HL-60/S4 treated with retinoic acid at 250 ng/mL for 4 days and 3 days (cell line): ENCODE results near the gene ZNF217.
"Not testable (repeated sequence)": the region's sequence is repeated elsewhere in the genome, so short reads cannot be mapped to it uniquely, and the experiment has no call there.

Experiments used
- in situ Hi-C: fragments of 300-500 bp; cut with MboI; formaldehyde crosslinking; loops from 2 replicates; pipeline ENCODE4 v1.7.0; 2022; ENCODE audit warnings: low sequenced_read_pairs

The ZNF217 gene

DNA sequence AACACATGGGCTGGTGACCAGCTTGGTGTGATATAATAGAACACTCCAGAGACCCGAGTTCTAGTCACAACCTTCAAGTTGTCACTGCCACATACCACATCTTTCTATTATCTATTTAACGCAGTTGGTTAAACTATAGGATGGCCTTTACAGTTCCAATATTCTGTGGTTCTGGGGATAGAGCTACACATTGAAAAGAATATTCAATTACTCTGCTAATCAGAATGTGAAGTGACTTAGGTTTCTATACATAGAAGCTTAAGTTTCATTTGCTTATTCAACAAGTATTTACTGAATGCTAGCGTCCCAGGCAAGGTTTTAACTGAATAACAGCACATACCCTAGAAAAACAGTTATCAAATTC lies 9.1 kb downstream of the ZNF217 start:
- in situ Hi-C loops = not testable (repeated sequence)

- in situ Hi-C loops = not testable (repeated sequence)
Observed at GRCh38 chr20:53583660-53584549, 9.7 kb downstream of the ZNF217 start.

DNA sequence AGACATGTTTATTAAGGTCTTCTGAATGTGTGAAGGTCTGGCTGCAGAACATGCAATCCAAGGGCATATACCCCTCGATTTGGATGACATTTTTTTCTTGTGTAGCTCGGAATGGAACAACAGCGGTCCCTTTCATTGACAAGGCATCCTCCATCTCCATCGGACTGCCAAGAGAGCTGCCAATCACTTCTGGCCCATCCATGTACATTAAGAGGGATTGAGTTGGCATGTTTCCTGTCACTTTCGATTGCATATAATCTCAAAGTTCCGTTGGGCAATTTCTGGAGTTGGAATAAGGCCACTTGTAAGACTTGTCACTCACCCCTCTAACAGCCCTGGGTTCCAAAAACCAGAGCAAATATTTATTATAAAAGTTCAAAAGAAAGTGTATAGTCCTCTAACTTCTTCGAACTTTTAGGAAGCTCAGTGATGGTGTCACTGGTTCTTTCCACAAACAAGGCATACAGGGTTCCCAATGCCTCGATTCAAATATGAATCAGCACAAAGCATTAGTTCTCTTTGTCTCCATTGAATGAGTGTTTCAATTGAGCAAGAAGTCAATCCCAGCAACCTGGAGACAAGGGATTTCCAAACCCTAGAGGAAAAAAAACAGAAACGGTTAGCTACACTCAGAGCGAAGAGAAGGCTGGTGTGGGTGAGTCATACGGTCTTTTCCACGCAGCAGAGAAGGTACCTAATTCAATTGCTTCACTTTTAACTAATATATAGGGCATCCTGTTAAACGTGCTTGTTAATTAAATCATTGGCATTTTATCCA lies 10.9 kb downstream of the ZNF217 start:
- in situ Hi-C loops = no loop called here

DNA sequence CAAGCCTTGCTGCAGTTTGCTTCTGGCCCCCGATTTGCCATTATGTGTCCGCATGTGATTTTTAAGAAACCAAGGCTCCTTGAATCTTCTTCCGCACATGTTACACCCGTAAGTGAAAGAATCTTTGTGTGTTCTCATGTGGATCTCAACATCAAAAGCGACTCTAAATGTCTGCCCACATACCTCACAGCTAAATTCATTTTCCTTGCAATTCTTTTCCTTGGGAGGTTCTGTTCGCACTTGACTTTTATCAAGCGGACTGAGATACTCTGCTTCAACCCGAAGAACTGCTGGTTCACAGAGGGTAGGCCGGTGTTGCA lies 11.4 kb downstream of the ZNF217 start:
- in situ Hi-C loops = no loop called here

GRCh38 chr20:53581444-53582250 lies 12.0 kb downstream of the ZNF217 start:
- in situ Hi-C loops = no loop called here

DNA sequence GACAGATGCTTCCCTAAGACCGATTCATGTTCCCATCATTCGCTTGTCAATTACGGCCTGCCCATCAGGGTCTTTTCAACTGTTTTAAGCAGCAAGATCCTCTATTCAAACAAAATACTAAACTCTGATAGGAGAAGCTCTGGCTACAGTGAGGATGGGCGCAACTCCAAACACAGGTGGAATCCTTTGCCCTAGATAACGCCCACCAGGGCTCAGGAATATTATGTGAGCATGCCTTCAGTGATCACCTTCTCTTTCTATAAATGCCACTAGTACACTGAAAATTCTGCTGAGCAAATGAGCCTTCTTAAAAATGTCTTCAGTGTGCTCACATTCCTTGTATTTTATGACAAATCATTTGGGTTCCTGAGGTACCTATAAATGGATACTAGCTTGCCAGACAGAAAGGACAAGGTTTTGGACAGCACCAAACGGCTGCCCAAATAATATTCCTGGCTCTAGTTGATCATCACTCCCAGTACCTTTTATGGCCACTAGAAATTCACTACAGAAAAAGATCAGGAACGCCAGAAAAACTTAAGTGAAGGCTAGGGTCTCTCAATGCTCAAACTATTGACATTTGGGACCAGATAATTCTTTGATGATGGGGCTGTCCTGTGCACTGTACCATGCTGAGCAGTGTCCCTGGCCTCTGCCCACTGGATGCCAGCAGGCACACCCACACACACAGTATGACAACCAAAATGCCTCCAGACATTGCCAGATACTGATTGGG lies 13.1 kb downstream of the ZNF217 start:
- in situ Hi-C loops = no loop called here

DNA sequence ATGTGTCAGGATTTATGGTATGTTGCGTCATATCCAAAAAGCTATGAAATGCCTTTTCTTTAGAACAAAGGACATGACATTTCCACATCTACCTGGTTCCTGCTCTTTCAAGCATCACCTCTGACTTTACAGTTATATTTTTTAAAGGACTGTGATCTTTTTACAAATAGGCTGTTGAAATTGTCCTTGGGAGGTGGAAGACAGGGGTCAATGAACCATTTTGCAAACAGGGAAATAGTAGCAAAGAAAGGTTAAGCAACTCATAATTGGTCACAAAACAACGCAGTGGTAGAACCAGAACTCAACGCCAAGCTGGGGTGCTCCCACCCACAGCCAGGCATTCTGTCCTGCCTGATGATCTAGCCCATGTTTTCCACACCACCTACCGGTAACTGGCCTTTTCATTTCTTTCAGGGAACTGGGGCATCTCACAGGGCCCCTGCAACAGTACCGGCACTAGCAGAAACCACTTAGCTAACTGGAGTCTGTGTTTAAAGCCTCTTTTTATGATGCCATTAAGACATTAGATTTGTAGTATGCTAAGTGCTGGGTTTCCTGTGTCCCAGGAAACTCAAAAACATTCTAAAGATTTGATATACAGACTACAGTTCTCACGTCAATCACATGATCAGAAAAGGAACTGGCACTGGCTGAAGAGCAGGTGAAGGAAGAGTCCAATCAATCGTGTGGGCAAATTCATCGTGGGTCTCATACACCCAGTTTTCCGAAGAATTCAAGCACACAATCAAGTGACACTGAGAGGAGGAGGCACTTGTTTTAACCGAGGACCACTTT lies 13.9 kb downstream of the ZNF217 start:
- in situ Hi-C loops = loop anchor here (5.0 kb wide), 1 partner anchor 358 kb away; no protein-coding TSS in a partner anchor

GRCh38 chr20:53579266-53579580 lies 14.4 kb downstream of the ZNF217 start:
- in situ Hi-C loops = loop anchor here (5.0 kb wide), 1 partner anchor 358 kb away; no protein-coding TSS in a partner anchor

- in situ Hi-C loops = loop anchor here (5.0 kb wide), 1 partner anchor 359 kb away; no protein-coding TSS in a partner anchor
Observed at GRCh38 chr20:53578492-53579222, 15.0 kb downstream of the ZNF217 start.

GRCh38 chr20:53576586-53577318 lies 16.9 kb downstream of the ZNF217 start:
- in situ Hi-C loops = loop anchor here (5.0 kb wide), 1 partner anchor 361 kb away; no protein-coding TSS in a partner anchor

DNA sequence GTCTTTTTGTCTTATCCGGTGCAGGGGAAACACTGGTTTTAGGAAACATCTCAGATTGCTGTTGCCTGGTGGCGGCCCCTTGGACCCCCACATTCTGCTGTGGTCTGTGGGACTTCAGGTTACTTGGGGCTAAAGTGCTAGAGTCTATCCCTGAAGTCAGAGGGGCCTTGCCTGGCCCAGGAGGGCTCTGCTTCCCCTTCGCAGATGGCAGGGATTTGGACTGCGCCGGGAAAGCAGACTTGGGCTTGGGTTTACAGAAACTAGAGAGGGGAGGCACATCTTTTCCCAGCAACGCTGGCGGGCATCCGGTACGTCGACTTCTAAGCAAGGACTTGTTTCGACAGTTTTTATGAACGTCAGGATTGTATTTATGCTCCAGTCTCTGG lies 17.5 kb downstream of the ZNF217 start:
- in situ Hi-C loops = loop anchor here (5.0 kb wide), 1 partner anchor 361 kb away; no protein-coding TSS in a partner anchor

GRCh38 chr20:53575481-53576194 lies 18.0 kb downstream of the ZNF217 start:
- in situ Hi-C loops = loop anchor here (5.0 kb wide), 1 partner anchor 362 kb away; no protein-coding TSS in a partner anchor

DNA sequence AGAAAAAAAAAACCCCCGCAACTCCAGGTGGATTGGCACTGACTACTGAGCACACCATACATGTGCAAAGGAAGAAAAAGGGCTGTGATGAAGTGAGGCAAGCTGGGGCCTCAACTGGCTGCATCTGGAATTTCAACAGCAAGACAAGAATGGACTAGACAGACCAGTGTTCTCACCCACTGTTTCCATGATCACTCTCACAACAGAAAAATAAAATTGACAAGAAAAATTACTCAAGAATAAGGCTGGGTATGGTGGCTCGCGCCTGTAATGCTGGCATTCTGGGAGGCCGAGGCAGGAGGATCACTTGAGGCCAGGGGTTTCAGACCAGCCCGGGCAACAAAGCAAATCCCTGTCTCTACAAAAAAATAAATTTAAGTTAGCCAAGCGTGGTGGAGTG lies 18.8 kb downstream of the ZNF217 start:
- in situ Hi-C loops = loop anchor here (5.0 to 25.0 kb wide), 2 partner anchors 362 to 612 kb away; no protein-coding TSS in a partner anchor

DNA sequence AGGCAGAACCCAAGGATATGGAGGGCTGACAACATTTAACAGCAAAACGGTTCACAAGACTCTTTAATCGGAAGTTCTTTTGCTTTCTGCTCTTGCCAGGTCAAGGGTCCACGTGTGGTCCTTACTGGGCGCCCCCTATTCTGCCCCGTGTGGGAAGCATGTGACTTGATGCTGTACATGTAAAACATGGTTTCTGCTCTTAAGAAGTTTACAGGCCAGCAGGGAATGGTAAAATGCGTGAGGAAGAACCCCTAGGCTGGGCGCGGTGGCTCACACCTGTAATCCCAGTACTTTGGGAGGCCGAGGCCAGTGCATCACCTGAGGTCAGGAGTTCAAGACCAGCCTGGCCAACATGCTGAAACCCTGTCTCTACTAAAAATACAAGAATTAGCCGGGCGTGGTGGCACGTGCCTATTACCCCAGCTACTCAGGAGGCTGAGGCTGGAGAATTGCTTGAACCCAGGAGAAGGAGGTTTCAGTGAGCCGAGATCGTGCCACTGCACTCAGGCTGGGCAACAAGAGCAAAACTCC lies 19.3 kb downstream of the ZNF217 start:
- in situ Hi-C loops = loop anchor here (25.0 kb wide), 1 partner anchor 613 kb away; no protein-coding TSS in a partner anchor

DNA sequence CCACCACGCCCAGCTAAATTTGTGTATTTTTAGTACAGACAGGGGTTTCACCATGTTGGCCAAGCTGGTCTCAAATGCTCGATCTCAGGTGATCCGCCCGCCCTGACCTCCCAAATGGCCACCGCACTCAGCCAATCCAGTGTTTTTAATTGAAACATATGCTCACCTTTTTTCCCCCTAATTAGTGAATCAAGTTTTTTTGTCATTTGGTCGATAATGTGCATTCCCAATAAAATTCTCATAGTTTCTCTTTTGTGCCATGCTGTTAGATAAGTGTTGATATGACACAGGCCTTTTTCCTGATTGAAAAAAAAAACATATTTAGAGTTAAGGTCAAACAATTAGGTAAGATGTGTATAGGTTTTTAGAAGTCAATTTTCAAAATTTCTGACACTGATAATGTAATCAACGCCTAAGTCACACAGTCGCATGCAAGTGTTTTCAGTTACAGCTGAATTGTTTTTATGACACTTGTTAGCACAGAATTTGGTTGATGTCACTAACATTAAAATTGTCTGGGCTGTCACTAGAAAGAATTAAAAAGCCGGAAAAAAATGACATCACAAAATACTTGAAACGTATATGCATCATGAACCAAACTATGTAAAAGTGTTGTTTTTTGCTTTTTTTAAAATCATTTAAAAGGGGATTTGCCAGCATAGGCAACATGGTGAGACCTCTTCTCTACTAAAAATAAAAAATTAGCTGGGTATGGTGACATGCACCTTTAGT lies 21.9 kb downstream of the ZNF217 start:
- in situ Hi-C loops = loop anchor here (25.0 kb wide), 1 partner anchor 616 kb away; no protein-coding TSS in a partner anchor
